ENCODE measurements around the gene TMEM200A. TPM values are rescaled to one million over a fixed set of nuclear protein-coding genes. Genes with fewer than 3 reads are reported as not detected.

TMEM200A gene
- polyA plus RNA-seq, 4 donors, result 0.45 to 49.0 (median 5.0) TPM

DNA sequence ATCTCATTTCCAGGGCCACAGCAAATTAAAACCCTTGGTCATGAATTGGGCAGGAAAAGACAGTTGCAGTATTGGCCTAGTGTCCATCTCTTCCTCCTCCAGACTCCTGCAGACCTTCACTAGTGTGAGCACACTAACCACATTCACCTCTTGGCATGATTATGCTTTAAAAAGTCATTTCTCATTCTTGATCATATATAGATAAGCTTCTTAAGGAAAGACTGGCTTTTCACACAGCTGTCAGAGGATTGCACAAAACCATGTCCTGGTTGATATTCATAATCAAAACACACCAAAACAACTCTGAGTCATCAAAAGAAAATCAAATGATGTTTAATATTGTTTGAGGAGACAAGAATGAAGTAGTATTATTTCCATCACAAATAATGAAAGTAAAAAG, 52.1 kb downstream of the TMEM200A start:
- DNase-seq, result no peak
- Histone ChIP-seq H3K27ac (ENCODE audit: low read depth in 1 of 3, low read length in 2 of 3) (no peak overlapping the region), H3K4me1 (ENCODE audit: control insufficient read depth in 3 of 3, insufficient read depth in 2 of 3, low read depth in 1 of 3, low read length in 2 of 3) (no peaks in the 10 kb centered on the region), H3K9me3 (ENCODE audit: control insufficient read depth in 2 of 2, insufficient read depth in 1 of 2, low read depth in 1 of 2, low read length in 1 of 2) (no peaks in the 10 kb centered on the region), H3K4me3 (ENCODE audit: low read depth in 1 of 3, low read length in 3 of 3) (no peak overlapping the region), H3K36me3 (ENCODE audit: control insufficient read depth in 3 of 3, insufficient read depth in 2 of 3, low read depth in 1 of 3, low read length in 3 of 3) (peaks cover 0 to 6% (median 0%) of the 10 kb centered on the region in 3 donors), H3K27me3 (ENCODE audit: control insufficient read depth in 3 of 3, insufficient read depth in 3 of 3, low read length in 3 of 3) (no peaks in the 10 kb centered on the region)
- no peak for FAIRE-seq

DNA sequence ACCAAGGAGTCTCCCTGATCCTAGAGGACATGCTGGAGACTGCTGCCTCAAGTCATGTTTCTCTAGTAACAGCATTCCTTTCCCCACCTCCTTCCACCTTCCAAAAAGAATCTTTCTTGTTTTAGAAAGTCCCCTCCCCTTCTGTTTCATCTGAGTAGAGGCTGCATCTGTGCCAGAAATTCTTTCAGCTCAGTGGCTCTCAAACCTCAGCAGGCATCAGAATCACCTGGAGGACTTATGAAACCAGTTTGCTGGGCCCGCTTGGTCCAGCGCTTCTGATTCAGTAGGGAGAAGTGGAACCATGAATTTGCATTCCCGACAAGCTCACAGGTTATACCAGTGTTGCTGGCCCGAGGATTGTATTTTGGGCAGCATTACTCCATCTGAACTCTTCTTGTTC, 55.1 kb downstream of the TMEM200A start:
- no peaks in the 10 kb centered on the region for H3K4me1 ChIP-seq (ENCODE audit: control insufficient read depth in 3 of 3, insufficient read depth in 2 of 3, low read depth in 1 of 3, low read length in 2 of 3)
- DNase-seq (no peak), FAIRE-seq (no peak)
- peaks cover 0 to 6% (median 0%) of the 10 kb centered on the region in 3 donors for H3K36me3 ChIP-seq (ENCODE audit: control insufficient read depth in 3 of 3, insufficient read depth in 2 of 3, low read depth in 1 of 3, low read length in 3 of 3)
- H3K27ac ChIP-seq (ENCODE audit: low read depth in 1 of 3, low read length in 2 of 3), result no peak overlapping the region
- no peaks in the 10 kb centered on the region for H3K9me3 ChIP-seq (ENCODE audit: control insufficient read depth in 2 of 2, insufficient read depth in 1 of 2, low read depth in 1 of 2, low read length in 1 of 2)
- WGBS, 3 donors, result 92 to 98% (median 93%) methylated on average over 4 of the region's 4 CpGs
- no peak overlapping the region for H3K4me3 ChIP-seq (ENCODE audit: low read depth in 1 of 3, low read length in 3 of 3)
- H3K27me3 ChIP-seq (ENCODE audit: control insufficient read depth in 3 of 3, insufficient read depth in 3 of 3, low read length in 3 of 3), result no peaks in the 10 kb centered on the region

DNA sequence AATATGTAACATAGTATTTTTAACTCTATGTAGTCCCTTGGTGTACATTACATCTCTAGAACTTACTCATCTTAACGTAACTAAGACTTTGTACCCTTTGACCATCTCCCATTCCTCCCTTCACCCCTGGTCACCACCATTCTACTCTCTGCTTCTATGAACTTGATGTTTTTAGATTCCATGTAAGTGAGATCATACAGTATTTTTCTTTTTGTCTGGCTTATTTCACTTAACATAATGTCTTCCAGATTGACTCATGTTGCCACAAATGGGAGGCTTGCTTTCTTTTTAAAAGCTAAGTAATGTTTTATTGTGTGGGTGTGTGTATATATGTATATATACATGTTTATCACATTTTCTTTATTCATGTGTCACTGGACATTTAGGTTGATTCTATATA, 55.8 kb downstream of the TMEM200A start:
- peaks cover 0 to 6% (median 0%) of the 10 kb centered on the region in 3 donors for H3K36me3 ChIP-seq (ENCODE audit: control insufficient read depth in 3 of 3, insufficient read depth in 2 of 3, low read depth in 1 of 3, low read length in 3 of 3)
- no peak overlapping the region for H3K27ac ChIP-seq (ENCODE audit: low read depth in 1 of 3, low read length in 2 of 3)
- DNase-seq (no peak), FAIRE-seq (no peak)
- H3K4me3 ChIP-seq (ENCODE audit: low read depth in 1 of 3, low read length in 3 of 3), result no peak overlapping the region
- 83 to 92% (median 89%) methylated on average over 1 of the region's 1 CpG for WGBS, 3 donors
- no peaks in the 10 kb centered on the region for H3K9me3 ChIP-seq (ENCODE audit: control insufficient read depth in 2 of 2, insufficient read depth in 1 of 2, low read depth in 1 of 2, low read length in 1 of 2)
- no peaks in the 10 kb centered on the region for H3K4me1 ChIP-seq (ENCODE audit: control insufficient read depth in 3 of 3, insufficient read depth in 2 of 3, low read depth in 1 of 3, low read length in 2 of 3)
- no peaks in the 10 kb centered on the region for H3K27me3 ChIP-seq (ENCODE audit: control insufficient read depth in 3 of 3, insufficient read depth in 3 of 3, low read length in 3 of 3)

DNA sequence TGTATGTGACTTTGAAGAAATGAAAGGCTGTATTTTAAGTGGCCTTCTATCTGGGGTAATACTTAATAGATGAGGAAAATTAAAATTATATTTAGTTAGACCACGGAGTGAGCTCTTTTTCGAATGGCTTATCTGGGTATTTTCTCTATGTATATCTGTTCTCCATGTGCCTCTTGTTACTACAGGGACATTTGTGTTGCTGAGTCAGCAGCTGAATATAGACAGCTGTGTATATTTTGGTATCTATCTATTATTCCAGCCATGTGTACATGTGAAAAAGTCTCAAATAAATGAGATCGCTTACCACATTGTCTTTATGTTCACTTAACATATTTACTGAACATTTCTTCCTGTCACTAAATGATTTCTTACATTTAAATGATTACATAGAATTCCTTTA, 57.2 kb downstream of the TMEM200A start:
- Histone ChIP-seq H3K27ac (ENCODE audit: low read depth in 1 of 3, low read length in 2 of 3) (no peak overlapping the region), H3K27me3 (ENCODE audit: control insufficient read depth in 3 of 3, insufficient read depth in 3 of 3, low read length in 3 of 3) (no peaks in the 10 kb centered on the region), H3K9me3 (ENCODE audit: control insufficient read depth in 2 of 2, insufficient read depth in 1 of 2, low read depth in 1 of 2, low read length in 1 of 2) (no peaks in the 10 kb centered on the region), H3K36me3 (ENCODE audit: control insufficient read depth in 3 of 3, insufficient read depth in 2 of 3, low read depth in 1 of 3, low read length in 3 of 3) (peaks cover 0 to 6% (median 0%) of the 10 kb centered on the region in 3 donors), H3K4me3 (ENCODE audit: low read depth in 1 of 3, low read length in 3 of 3) (no peak overlapping the region), H3K4me1 (ENCODE audit: control insufficient read depth in 3 of 3, insufficient read depth in 2 of 3, low read depth in 1 of 3, low read length in 2 of 3) (no peaks in the 10 kb centered on the region)
- 91 to 94% (median 91%) methylated on average over 3 of the region's 3 CpGs for WGBS, 3 donors
- FAIRE-seq (no peak), DNase-seq (no peak)

DNA sequence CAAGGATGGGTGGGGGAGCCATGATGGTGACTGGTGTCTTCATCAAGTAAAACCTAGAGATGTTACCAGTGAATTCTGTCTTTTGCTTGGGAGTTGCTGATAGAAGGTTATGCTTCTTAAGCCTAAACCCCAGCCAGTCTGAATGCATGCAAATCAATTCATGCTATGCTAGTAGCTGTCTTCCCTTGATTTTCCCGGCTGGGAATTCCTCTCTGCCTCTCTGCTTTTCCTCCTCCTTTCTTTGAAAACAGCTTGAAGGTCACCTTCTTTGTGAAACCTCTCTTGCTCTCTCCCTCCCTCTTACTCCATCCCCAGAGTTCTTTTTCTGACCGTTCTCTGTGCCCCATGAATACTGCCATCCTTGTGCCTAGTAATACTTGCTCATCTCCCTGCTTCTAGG, 58.9 kb downstream of the TMEM200A start:
- H3K4me3 ChIP-seq (ENCODE audit: low read depth in 1 of 3, low read length in 3 of 3), result no peak overlapping the region
- no peak overlapping the region for H3K27ac ChIP-seq (ENCODE audit: low read depth in 1 of 3, low read length in 2 of 3)
- FAIRE-seq (no peak), DNase-seq (no peak)
- no peaks in the 10 kb centered on the region for H3K4me1 ChIP-seq (ENCODE audit: control insufficient read depth in 3 of 3, insufficient read depth in 2 of 3, low read depth in 1 of 3, low read length in 2 of 3)
- no peaks in the 10 kb centered on the region for H3K9me3 ChIP-seq (ENCODE audit: control insufficient read depth in 2 of 2, insufficient read depth in 1 of 2, low read depth in 1 of 2, low read length in 1 of 2)
- 71 to 87% (median 79%) methylated on average over 2 of the region's 2 CpGs for WGBS, 3 donors
- H3K27me3 ChIP-seq (ENCODE audit: control insufficient read depth in 3 of 3, insufficient read depth in 3 of 3, low read length in 3 of 3), result no peaks in the 10 kb centered on the region
- peaks cover 0 to 6% (median 0%) of the 10 kb centered on the region in 3 donors for H3K36me3 ChIP-seq (ENCODE audit: control insufficient read depth in 3 of 3, insufficient read depth in 2 of 3, low read depth in 1 of 3, low read length in 3 of 3)

DNA sequence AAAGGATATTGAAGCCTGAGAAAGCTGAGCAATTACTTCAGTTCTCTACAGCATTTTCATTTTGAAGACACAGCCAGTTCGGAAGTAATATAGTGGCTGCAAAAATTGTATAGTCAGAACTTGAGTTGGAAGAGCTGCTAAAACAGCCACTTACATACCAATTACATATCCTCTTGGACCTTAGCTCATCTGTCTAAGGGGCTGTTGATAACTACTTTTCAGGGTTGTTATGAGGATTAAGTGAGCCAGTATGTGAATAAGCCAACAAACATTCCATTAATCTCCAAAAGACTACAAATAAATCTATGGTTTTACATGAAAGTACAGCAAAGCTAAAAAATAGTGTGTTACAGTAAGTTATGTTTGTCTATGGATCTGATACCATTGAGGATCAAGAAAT, 59.7 kb downstream of the TMEM200A start:
- Histone ChIP-seq H3K4me1 (ENCODE audit: control insufficient read depth in 3 of 3, insufficient read depth in 2 of 3, low read depth in 1 of 3, low read length in 2 of 3) (no peaks in the 10 kb centered on the region), H3K36me3 (ENCODE audit: control insufficient read depth in 3 of 3, insufficient read depth in 2 of 3, low read depth in 1 of 3, low read length in 3 of 3) (peaks cover 0 to 6% (median 0%) of the 10 kb centered on the region in 3 donors), H3K27me3 (ENCODE audit: control insufficient read depth in 3 of 3, insufficient read depth in 3 of 3, low read length in 3 of 3) (no peaks in the 10 kb centered on the region), H3K9me3 (ENCODE audit: control insufficient read depth in 2 of 2, insufficient read depth in 1 of 2, low read depth in 1 of 2, low read length in 1 of 2) (no peaks in the 10 kb centered on the region), H3K27ac (ENCODE audit: low read depth in 1 of 3, low read length in 2 of 3) (no peak overlapping the region), H3K4me3 (ENCODE audit: low read depth in 1 of 3, low read length in 3 of 3) (no peak overlapping the region)
- WGBS, 3 donors, result 77 to 97% (median 93%) methylated on average over 1 of the region's 1 CpG
- FAIRE-seq, result no peak
- DNase-seq, result no peak

DNA sequence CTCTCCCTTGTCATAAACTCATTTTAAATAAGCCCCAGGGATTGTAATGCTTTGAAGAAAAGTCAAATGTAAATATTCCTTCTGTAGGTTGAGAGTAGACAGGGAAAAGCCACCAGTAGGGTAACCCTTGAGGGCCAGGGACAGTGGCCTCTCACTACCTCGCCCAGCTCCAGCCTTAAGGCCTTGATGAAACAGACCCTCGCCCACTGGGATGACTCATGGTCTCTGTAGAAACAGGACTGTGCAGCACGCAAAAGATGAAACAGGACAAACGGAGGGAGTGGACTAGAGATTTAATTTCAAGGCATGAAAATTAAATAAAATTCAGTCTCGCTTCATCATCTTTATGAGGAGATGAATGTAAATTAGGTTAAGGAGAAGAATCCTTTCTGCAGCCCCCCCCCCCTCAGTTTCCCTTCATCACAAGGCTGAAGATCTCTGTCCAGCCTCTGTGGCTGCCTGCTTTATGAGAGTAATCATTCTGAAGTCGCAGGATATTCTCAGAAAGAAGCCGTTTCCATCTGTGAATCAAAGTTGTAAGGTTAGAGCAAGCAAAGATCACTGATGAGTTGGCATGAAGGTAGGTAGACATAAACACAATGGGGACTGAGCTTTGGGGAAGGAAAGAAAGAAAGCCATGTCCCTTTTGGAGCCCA, 60.4 kb downstream of the TMEM200A start:
- FAIRE-seq (no peak), DNase-seq (no peak)
- H3K27me3 ChIP-seq (ENCODE audit: control insufficient read depth in 3 of 3, insufficient read depth in 3 of 3, low read length in 3 of 3), result no peaks in the 10 kb centered on the region
- H3K36me3 ChIP-seq (ENCODE audit: control insufficient read depth in 3 of 3, insufficient read depth in 2 of 3, low read depth in 1 of 3, low read length in 3 of 3), result no peaks in the 10 kb centered on the region
- no peaks in the 10 kb centered on the region for H3K9me3 ChIP-seq (ENCODE audit: control insufficient read depth in 2 of 2, insufficient read depth in 1 of 2, low read depth in 1 of 2, low read length in 1 of 2)
- H3K4me3 ChIP-seq (ENCODE audit: low read depth in 1 of 3, low read length in 3 of 3), result no peak overlapping the region
- H3K4me1 ChIP-seq (ENCODE audit: control insufficient read depth in 3 of 3, insufficient read depth in 2 of 3, low read depth in 1 of 3, low read length in 2 of 3), result no peaks in the 10 kb centered on the region
- WGBS, 3 donors, result 81 to 86% (median 86%) methylated on average over 7 of the region's 7 CpGs
- H3K27ac ChIP-seq (ENCODE audit: low read depth in 1 of 3, low read length in 2 of 3), result no peak overlapping the region

DNA sequence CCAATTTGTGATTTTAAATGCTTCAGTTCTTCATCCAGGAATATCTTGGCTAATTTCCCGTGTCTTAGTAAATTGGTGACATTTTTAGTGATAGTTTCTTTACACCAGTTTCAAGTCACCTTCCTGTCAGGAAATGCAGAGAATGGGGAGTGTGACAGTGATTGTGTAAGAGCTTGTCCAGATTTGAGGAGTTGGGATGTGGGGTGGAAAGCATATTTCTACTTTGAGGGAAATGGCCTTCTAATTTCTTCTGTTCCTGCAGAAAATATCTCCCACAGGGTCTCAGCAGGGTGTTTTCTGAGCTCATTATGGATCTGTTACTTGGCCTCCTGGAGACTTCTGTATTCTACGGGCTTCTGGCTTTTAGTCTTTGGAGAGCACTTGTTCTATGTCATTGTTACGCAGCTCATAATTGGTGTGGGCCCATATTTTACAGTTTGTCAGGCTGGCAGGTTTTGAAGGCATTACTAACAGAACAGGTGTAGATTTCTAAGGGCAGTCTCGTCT, 65.6 kb downstream of the TMEM200A start:
- no peaks in the 10 kb centered on the region for H3K36me3 ChIP-seq (ENCODE audit: control insufficient read depth in 3 of 3, insufficient read depth in 2 of 3, low read depth in 1 of 3, low read length in 3 of 3)
- WGBS, 3 donors, result 75 to 88% (median 84%) methylated on average over 4 of the region's 4 CpGs
- DNase-seq (no peak), FAIRE-seq (no peak)
- no peaks in the 10 kb centered on the region for H3K9me3 ChIP-seq (ENCODE audit: control insufficient read depth in 2 of 2, insufficient read depth in 1 of 2, low read depth in 1 of 2, low read length in 1 of 2)
- H3K4me3 ChIP-seq (ENCODE audit: low read depth in 1 of 3, low read length in 3 of 3), result no peak overlapping the region
- no peaks in the 10 kb centered on the region for H3K4me1 ChIP-seq (ENCODE audit: control insufficient read depth in 3 of 3, insufficient read depth in 2 of 3, low read depth in 1 of 3, low read length in 2 of 3)
- H3K27ac ChIP-seq (ENCODE audit: low read depth in 1 of 3, low read length in 2 of 3), result no peak overlapping the region
- no peaks in the 10 kb centered on the region for H3K27me3 ChIP-seq (ENCODE audit: control insufficient read depth in 3 of 3, insufficient read depth in 3 of 3, low read length in 3 of 3)

DNA sequence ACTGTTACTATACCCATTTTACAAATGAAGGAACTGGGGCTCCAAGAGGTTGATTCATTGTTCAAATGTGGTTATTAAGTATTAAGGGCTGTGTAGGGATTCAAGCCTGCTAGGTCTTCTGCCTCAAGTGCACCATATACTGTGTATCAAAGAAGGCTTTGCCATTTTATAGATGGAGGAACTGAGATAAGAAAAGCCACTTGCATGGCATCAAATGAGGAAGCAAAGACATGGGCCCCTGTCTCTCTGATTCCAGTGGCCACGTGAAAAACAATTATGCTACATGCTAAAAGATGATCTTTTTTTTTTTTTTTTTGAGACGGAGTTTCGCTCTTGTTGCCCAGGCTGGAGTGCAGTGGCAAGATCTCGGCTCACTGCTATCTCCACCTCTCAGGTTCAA, 67.0 kb downstream of the TMEM200A start:
- H3K4me1 ChIP-seq (ENCODE audit: control insufficient read depth in 3 of 3, insufficient read depth in 2 of 3, low read depth in 1 of 3, low read length in 2 of 3), result no peaks in the 10 kb centered on the region
- DNase-seq (no peak), FAIRE-seq (no peak)
- H3K4me3 ChIP-seq (ENCODE audit: low read depth in 1 of 3, low read length in 3 of 3), result no peak overlapping the region
- no peaks in the 10 kb centered on the region for H3K27me3 ChIP-seq (ENCODE audit: control insufficient read depth in 3 of 3, insufficient read depth in 3 of 3, low read length in 3 of 3)
- WGBS, 3 donors, result 88 to 91% (median 89%) methylated on average over 3 to 4 of the region's 4 CpGs
- peaks cover 0 to 3% (median 0%) of the 10 kb centered on the region in 3 donors for H3K36me3 ChIP-seq (ENCODE audit: control insufficient read depth in 3 of 3, insufficient read depth in 2 of 3, low read depth in 1 of 3, low read length in 3 of 3)
- H3K9me3 ChIP-seq (ENCODE audit: control insufficient read depth in 2 of 2, insufficient read depth in 1 of 2, low read depth in 1 of 2, low read length in 1 of 2), result no peaks in the 10 kb centered on the region
- no peak overlapping the region for H3K27ac ChIP-seq (ENCODE audit: low read depth in 1 of 3, low read length in 2 of 3)
